ENCODE measurements around the gene STAT3.

The STAT3 gene

DNA sequence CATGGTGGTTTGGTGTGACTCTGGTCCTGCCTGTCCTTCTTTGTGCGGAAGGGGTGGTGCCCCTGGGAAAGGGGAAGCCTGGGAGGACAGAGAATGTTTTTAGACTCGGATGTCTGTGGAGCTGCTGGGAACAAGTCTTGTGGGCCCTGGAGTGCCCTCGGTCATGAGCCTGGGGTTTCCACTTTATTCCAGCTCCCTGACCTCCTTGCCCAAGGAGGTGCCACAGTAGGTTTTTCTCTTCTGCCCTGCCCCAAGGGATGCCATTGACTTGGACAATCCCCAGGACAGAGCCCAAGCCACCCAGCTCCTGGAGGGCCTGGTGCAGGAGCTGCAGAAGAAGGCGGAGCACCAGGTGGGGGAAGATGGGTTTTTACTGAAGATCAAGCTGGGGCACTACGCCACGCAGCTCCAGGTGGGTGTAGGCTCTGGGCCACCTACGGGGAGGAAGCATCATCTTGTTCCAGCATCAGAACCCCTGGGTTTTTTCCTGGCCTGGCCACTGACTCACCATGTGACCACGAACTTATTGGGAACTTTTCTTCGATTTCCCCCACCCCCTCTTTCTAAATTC lies 98.5 kb downstream of the STAT3 start:
- Histone ChIP-seq H2AFZ (no peak overlapping the region), H3K79me2 (no peaks in the 10 kb centered on the region), H3K4me2 (ENCODE audit: low read length) (no peak overlapping the region), H3K27ac (no peak overlapping the region), H3K4me1 (peaks cover 4% of the 10 kb centered on the region), H3K9ac (no peak overlapping the region), H3K36me3 (ENCODE audit: control insufficient read depth, insufficient read depth, low read length) (no peaks in the 10 kb centered on the region), H3K9me3 (ENCODE audit: control insufficient read depth, low read length) (no peaks in the 10 kb centered on the region), H3K27me3 (ENCODE audit: control insufficient read depth, insufficient read depth, low read length) (no peaks in the 10 kb centered on the region), H3K4me3 (ENCODE audit: low read depth, low read length) (no peak overlapping the region)
- TF ChIP-seq, protein P1, sequence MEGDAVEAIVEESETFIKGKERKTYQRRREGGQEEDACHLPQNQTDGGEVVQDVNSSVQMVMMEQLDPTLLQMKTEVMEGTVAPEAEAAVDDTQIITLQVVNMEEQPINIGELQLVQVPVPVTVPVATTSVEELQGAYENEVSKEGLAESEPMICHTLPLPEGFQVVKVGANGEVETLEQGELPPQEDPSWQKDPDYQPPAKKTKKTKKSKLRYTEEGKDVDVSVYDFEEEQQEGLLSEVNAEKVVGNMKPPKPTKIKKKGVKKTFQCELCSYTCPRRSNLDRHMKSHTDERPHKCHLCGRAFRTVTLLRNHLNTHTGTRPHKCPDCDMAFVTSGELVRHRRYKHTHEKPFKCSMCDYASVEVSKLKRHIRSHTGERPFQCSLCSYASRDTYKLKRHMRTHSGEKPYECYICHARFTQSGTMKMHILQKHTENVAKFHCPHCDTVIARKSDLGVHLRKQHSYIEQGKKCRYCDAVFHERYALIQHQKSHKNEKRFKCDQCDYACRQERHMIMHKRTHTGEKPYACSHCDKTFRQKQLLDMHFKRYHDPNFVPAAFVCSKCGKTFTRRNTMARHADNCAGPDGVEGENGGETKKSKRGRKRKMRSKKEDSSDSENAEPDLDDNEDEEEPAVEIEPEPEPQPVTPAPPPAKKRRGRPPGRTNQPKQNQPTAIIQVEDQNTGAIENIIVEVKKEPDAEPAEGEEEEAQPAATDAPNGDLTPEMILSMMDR (IDR thresholded peaks at IDR 0.05), result no peak

DNA sequence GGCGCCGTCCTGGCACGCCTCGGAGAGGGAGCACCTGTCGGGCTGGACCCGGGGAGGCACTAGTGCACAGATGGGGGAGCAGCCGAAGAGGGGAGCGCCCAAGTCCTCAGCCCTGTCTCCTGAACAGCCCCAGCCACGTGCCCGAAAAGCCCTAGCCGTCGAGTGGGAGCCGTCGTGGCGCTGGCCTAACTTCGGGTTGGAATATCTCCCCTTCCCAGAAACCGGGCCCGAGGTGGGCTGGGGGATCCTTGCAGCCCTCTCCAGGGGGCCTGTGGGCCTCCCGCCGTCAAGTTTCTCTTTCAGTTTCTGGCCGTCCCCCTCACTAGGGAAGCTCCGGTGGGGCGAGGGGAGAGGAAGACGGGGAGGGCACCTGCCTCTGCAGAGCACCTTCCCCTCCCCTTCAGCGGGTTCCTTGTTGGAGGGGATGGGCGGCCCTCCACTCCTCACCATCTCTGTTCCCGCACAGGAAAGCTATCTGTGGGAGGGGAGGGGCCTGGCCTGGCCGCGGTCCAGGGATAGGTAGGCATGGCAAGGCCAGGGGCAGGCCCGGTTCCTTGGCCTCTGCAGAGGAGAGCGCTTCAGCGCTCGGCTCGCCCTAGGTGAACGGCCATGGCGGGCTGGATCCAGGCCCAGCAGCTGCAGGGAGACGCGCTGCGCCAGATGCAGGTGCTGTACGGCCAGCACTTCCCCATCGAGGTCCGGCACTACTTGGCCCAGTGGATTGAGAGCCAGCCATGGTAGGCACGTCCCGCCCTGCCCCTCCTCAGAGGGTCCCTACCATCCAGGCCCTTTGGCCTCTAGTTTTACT lies 99.2 kb downstream of the STAT3 start:
- Histone ChIP-seq H3K27ac (peak overlapping the region; percentile 16), H3K9ac (no peak overlapping the region), H3K9me3 (ENCODE audit: control insufficient read depth, low read length) (no peaks in the 10 kb centered on the region)

DNA sequence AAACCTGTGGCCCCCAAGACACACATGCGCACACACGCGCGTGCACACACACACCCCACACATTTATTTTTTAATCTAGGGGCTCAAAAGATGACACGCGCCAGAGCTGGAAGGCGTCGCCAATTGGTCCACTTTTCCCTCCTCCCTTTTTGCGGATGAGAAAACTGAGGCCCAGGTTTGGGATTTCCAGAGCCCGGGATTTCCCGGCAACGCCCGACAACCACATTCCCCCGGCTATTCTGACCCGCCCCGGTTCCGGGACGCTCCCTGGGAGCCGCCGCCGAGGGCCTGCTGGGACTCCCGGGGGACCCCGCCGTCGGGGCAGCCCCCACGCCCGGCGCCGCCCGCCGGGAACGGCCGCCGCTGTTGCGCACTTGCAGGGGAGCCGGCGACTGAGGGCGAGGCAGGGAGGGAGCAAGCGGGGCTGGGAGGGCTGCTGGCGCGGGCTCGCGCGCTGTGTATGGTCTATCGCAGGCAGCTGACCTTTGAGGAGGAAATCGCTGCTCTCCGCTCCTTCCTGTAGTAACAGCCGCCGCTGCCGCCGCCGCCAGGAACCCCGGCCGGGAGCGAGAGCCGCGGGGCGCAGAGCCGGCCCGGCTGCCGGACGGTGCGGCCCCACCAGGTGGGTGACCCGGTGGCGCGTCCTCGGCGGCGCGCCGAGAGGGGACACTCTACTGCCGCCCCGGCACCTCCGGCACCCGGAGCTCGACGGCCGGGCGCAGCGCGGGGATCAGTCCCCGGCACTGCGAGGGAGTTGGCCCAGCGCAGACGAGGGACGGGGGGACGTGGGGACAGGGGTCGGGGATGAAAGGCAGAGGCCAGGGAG lies 100.1 kb downstream of the STAT3 start, which contains the start of gene STAT5A:
Gene STAT5A (plus strand): TSS at position 522 of the 826 bp plus-strand sequence. CDS start 914 bp downstream, outside the sequence.
- peak within 1 kb of the TSS; percentile 41 for H3K27ac ChIP-seq
- H3K9me3 ChIP-seq (ENCODE audit: control insufficient read depth, low read length), result no peaks in the 10 kb centered on the region
- TF ChIP-seq, protein P1 (IDR thresholded peaks at IDR 0.05), result no peak
- H3K36me3 ChIP-seq (ENCODE audit: control insufficient read depth, insufficient read depth, low read length), result no peaks in the 10 kb centered on the region
- peak within 1 kb of the TSS; percentile 56 for H3K4me3 ChIP-seq (ENCODE audit: low read depth, low read length)
- H2AFZ ChIP-seq, result peak within 1 kb of the TSS; percentile 66
- no peak within 1 kb of the TSS for H3K9ac ChIP-seq
- H3K4me1 ChIP-seq, result peaks cover 4% of the 10 kb centered on the region
- H3K79me2 ChIP-seq, result no peaks in the 10 kb centered on the region
- peak within 1 kb of the TSS; percentile 77 for H3K4me2 ChIP-seq (ENCODE audit: low read length)
- H3K27me3 ChIP-seq (ENCODE audit: control insufficient read depth, insufficient read depth, low read length), result no peaks in the 10 kb centered on the region

More for the DNA sequence above, 99.2 kb downstream of the STAT3 start:
- Histone ChIP-seq H2AFZ (peak overlapping the region; percentile 66), H3K36me3 (ENCODE audit: control insufficient read depth, insufficient read depth, low read length) (no peaks in the 10 kb centered on the region), H3K4me2 (ENCODE audit: low read length) (peak overlapping the region; percentile 77), H3K27me3 (ENCODE audit: control insufficient read depth, insufficient read depth, low read length) (no peaks in the 10 kb centered on the region), H3K79me2 (no peaks in the 10 kb centered on the region), H3K4me3 (ENCODE audit: low read depth, low read length) (peak overlapping the region; percentile 2), H3K4me1 (peaks cover 4% of the 10 kb centered on the region)
- TF ChIP-seq, protein P1 (IDR thresholded peaks at IDR 0.05), result no peak

DNA sequence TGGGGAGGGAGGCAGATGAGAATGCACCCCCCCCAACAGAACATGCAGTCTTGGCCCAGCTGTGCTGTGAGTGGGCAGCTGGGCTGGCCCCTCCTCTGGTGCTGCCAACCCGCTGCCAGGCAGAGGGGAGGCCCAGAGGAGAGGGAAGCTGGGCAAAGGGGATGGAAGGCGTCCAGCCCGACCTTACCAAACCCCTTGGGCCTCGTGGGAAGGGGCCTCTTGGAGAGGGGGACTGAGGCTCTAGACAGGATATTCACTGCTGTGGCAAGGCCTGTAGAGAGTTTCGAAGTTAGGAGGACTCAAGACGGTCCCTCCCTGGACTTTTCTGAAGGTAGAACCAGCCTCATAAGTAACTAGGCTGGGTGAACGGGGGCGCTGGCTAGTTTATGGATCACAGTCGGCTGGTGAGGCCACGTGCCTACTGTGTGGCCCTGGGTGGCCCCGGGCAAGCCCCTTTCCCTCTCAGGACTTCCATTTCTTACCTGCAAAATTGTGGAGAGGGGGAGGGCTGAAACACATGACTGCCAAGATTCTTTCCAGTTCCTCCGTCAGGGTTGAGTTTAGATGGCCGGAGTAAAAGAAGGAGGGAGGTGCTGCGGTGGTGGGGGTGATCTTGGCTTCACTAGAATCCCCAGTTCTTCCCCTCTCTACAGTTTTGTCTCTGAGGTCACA lies 100.8 kb downstream of the STAT3 start:
- no peaks in the 10 kb centered on the region for H3K79me2 ChIP-seq
- no peaks in the 10 kb centered on the region for H3K27me3 ChIP-seq (ENCODE audit: control insufficient read depth, insufficient read depth, low read length)
- no peaks in the 10 kb centered on the region for H3K9me3 ChIP-seq (ENCODE audit: control insufficient read depth, low read length)
- TF ChIP-seq, protein P1 (IDR thresholded peaks at IDR 0.05), result no peak
- peak overlapping the region; percentile 77 for H3K4me2 ChIP-seq (ENCODE audit: low read length)
- no peaks in the 10 kb centered on the region for H3K36me3 ChIP-seq (ENCODE audit: control insufficient read depth, insufficient read depth, low read length)
- no peak overlapping the region for H3K9ac ChIP-seq
- peak overlapping the region; percentile 66 for H2AFZ ChIP-seq
- H3K4me1 ChIP-seq, result peaks cover 4% of the 10 kb centered on the region
- H3K4me3 ChIP-seq (ENCODE audit: low read depth, low read length), result peak overlapping the region; percentile 56
- H3K27ac ChIP-seq, result peak overlapping the region; percentile 41

Measured in parathyroid adenoma (tissue), 2 donors.